ENCODE measurements around the gene AMOTL2. TPM values are rescaled to one million over a fixed set of nuclear protein-coding genes. Genes with fewer than 3 reads are reported as not detected.

AMOTL2 gene
- total RNA-seq, 1 donor = 65.0 TPM

- peak; percentile 91 for DNase-seq (ENCODE audit: low read depth)
- peak; percentile 58 for TF ChIP-seq CTCF (IDR thresholded peaks at IDR 0.05; ENCODE audit: insufficient read depth, low read length)
Observed at GRCh38 chr3:134333522-134334181, 40.6 kb downstream of the AMOTL2 start.

GRCh38 chr3:134332344-134332743 lies 41.9 kb downstream of the AMOTL2 start:
- TF ChIP-seq CTCF (IDR thresholded peaks at IDR 0.05; ENCODE audit: insufficient read depth, low read length) = no peak
- DNase-seq (ENCODE audit: low read depth) = no peak
- no peak overlapping the region for H3K4me3 ChIP-seq (ENCODE audit: low read depth, low read length)

More at GRCh38 chr3:134333522-134334181, 40.6 kb downstream of the AMOTL2 start:
- H3K4me3 ChIP-seq (ENCODE audit: low read depth, low read length) = no peak overlapping the region

GRCh38 chr3:134331811-134332199 lies 42.4 kb downstream of the AMOTL2 start:
- DNase-seq (ENCODE audit: low read depth) = no peak
- no peak for TF ChIP-seq CTCF (IDR thresholded peaks at IDR 0.05; ENCODE audit: insufficient read depth, low read length)
- peak overlapping the region; percentile 47 for H3K4me3 ChIP-seq (ENCODE audit: low read depth, low read length)

- peak overlapping the region; percentile 47 for H3K4me3 ChIP-seq (ENCODE audit: low read depth, low read length)
- TF ChIP-seq CTCF (IDR thresholded peaks at IDR 0.05; ENCODE audit: insufficient read depth, low read length) = no peak
- DNase-seq (ENCODE audit: low read depth) = peak; percentile 93
Observed at GRCh38 chr3:134330883-134331810, 43.1 kb downstream of the AMOTL2 start.

- no peak overlapping the region for H3K4me3 ChIP-seq (ENCODE audit: low read depth, low read length)
- no peak for TF ChIP-seq CTCF (IDR thresholded peaks at IDR 0.05; ENCODE audit: insufficient read depth, low read length)
- no peak for DNase-seq (ENCODE audit: low read depth)
Observed at GRCh38 chr3:134328846-134329245, 45.4 kb downstream of the AMOTL2 start.

- peak; percentile 92 for DNase-seq (ENCODE audit: low read depth)
- TF ChIP-seq CTCF (IDR thresholded peaks at IDR 0.05; ENCODE audit: insufficient read depth, low read length) = peak; percentile 11
- H3K4me3 ChIP-seq (ENCODE audit: low read depth, low read length) = no peak overlapping the region
Observed at GRCh38 chr3:134328147-134328591, 46.1 kb downstream of the AMOTL2 start.
